Measurements from ENCODE around the gene TRIP13.
"Not testable (repeated sequence)": the region's sequence is repeated elsewhere in the genome, so short reads cannot be mapped to it uniquely, and the experiment has no call there.

The TRIP13 gene

GRCh38 chr5:927172-928015 is 34.7 kb downstream of the TRIP13 start:
- Histone ChIP-seq H3K27me3 (ENCODE audit: insufficient read depth, insufficient read length) (no peaks in the 10 kb centered on the region), H3K36me3 (ENCODE audit: insufficient read depth, insufficient read length, low read length) (peaks cover 15% of the 10 kb centered on the region), H3K4me3 (ENCODE audit: insufficient read length, low read depth) (no peak overlapping the region), H3K4me1 (ENCODE audit: insufficient read depth, insufficient read length) (no peaks in the 10 kb centered on the region), H3K9me3 (ENCODE audit: insufficient read depth, low read length) (peaks cover 8% of the 10 kb centered on the region; the same call in 1 of the 2 replicates), H3K9ac (ENCODE audit: insufficient read length, low read depth) (no peak overlapping the region)
- DNase-seq (ENCODE audit: low read depth, low spot score) = no peak
- TF ChIP-seq ZNF274 (IDR thresholded peaks at IDR 0.05; ENCODE audit: low read depth, low read length) (no peak), YY1 (IDR thresholded peaks at IDR 0.05; ENCODE audit: insufficient read depth, insufficient read length) (no peak), SUZ12 (IDR thresholded peaks at IDR 0.05; ENCODE audit: extremely low read depth, insufficient read depth, insufficient read length) (no peak)

GRCh38 chr5:929182-929581 is 36.5 kb downstream of the TRIP13 start:
- not testable (repeated sequence) for H3K9ac ChIP-seq (ENCODE audit: insufficient read length, low read depth); H3K4me3 ChIP-seq (ENCODE audit: insufficient read length, low read depth); DNase-seq (ENCODE audit: low read depth, low spot score); H3K9me3 ChIP-seq (ENCODE audit: insufficient read depth, low read length); H3K27me3 ChIP-seq (ENCODE audit: insufficient read depth, insufficient read length); H3K4me1 ChIP-seq (ENCODE audit: insufficient read depth, insufficient read length)
- H3K36me3 ChIP-seq (ENCODE audit: insufficient read depth, insufficient read length, low read length) = peaks cover 15% of the 10 kb centered on the region

GRCh38 chr5:929596-929995 is 36.9 kb downstream of the TRIP13 start:
- Histone ChIP-seq H3K27me3 (ENCODE audit: insufficient read depth, insufficient read length) (no peaks in the 10 kb centered on the region), H3K9ac (ENCODE audit: insufficient read length, low read depth) (no peak overlapping the region), H3K4me3 (ENCODE audit: insufficient read length, low read depth) (no peak overlapping the region), H3K36me3 (ENCODE audit: insufficient read depth, insufficient read length, low read length) (peaks cover 13% of the 10 kb centered on the region), H3K9me3 (ENCODE audit: insufficient read depth, low read length) (peaks cover 8% of the 10 kb centered on the region; the same call in 1 of the 2 replicates), H3K4me1 (ENCODE audit: insufficient read depth, insufficient read length) (no peaks in the 10 kb centered on the region)
- DNase-seq (ENCODE audit: low read depth, low spot score) = no peak
- TF ChIP-seq ZNF274 (IDR thresholded peaks at IDR 0.05; ENCODE audit: low read depth, low read length) = no peak
- TF ChIP-seq YY1 (IDR thresholded peaks at IDR 0.05; ENCODE audit: insufficient read depth, insufficient read length) = no peak
- TF ChIP-seq SUZ12 (IDR thresholded peaks at IDR 0.05; ENCODE audit: extremely low read depth, insufficient read depth, insufficient read length) = no peak

- Histone ChIP-seq H3K4me3 (ENCODE audit: insufficient read length, low read depth) (no peak overlapping the region), H3K9me3 (ENCODE audit: insufficient read depth, low read length) (peaks cover 8% of the 10 kb centered on the region; the same call in 1 of the 2 replicates), H3K9ac (ENCODE audit: insufficient read length, low read depth) (no peak overlapping the region), H3K4me1 (ENCODE audit: insufficient read depth, insufficient read length) (no peaks in the 10 kb centered on the region), H3K36me3 (ENCODE audit: insufficient read depth, insufficient read length, low read length) (peaks cover 11% of the 10 kb centered on the region), H3K27me3 (ENCODE audit: insufficient read depth, insufficient read length) (no peaks in the 10 kb centered on the region)
- TF ChIP-seq ZNF274 (IDR thresholded peaks at IDR 0.05; ENCODE audit: low read depth, low read length) = no peak
- no peak for TF ChIP-seq SUZ12 (IDR thresholded peaks at IDR 0.05; ENCODE audit: extremely low read depth, insufficient read depth, insufficient read length)
- TF ChIP-seq YY1 (IDR thresholded peaks at IDR 0.05; ENCODE audit: insufficient read depth, insufficient read length) = no peak
- DNase-seq (ENCODE audit: low read depth, low spot score) = no peak
These were observed 38.2 kb downstream of the TRIP13 start for GRCh38 chr5:930866-931265.

- no peak for DNase-seq (ENCODE audit: low read depth, low spot score)
These were observed 39.0 kb downstream of the TRIP13 start for GRCh38 chr5:931570-932145.

GRCh38 chr5:932151-932627 is 39.5 kb downstream of the TRIP13 start:
- Histone ChIP-seq H3K9me3 (ENCODE audit: insufficient read depth, low read length) (peaks cover 8% of the 10 kb centered on the region; the same call in 1 of the 2 replicates), H3K36me3 (ENCODE audit: insufficient read depth, insufficient read length, low read length) (peaks cover 10% of the 10 kb centered on the region), H3K9ac (ENCODE audit: insufficient read length, low read depth) (no peak overlapping the region), H3K27me3 (ENCODE audit: insufficient read depth, insufficient read length) (no peaks in the 10 kb centered on the region), H3K4me1 (ENCODE audit: insufficient read depth, insufficient read length) (no peaks in the 10 kb centered on the region), H3K4me3 (ENCODE audit: insufficient read length, low read depth) (no peak overlapping the region)
- DNase-seq (ENCODE audit: low read depth, low spot score) = no peak
- TF ChIP-seq YY1 (IDR thresholded peaks at IDR 0.05; ENCODE audit: insufficient read depth, insufficient read length) = no peak
- TF ChIP-seq ZNF274 (IDR thresholded peaks at IDR 0.05; ENCODE audit: low read depth, low read length) = no peak
- no peak for TF ChIP-seq SUZ12 (IDR thresholded peaks at IDR 0.05; ENCODE audit: extremely low read depth, insufficient read depth, insufficient read length)

More at GRCh38 chr5:931570-932145, 39.0 kb downstream of the TRIP13 start:
- Histone ChIP-seq H3K4me3 (ENCODE audit: insufficient read length, low read depth) (no peak overlapping the region), H3K4me1 (ENCODE audit: insufficient read depth, insufficient read length) (no peaks in the 10 kb centered on the region), H3K36me3 (ENCODE audit: insufficient read depth, insufficient read length, low read length) (peaks cover 11% of the 10 kb centered on the region), H3K27me3 (ENCODE audit: insufficient read depth, insufficient read length) (no peaks in the 10 kb centered on the region), H3K9me3 (ENCODE audit: insufficient read depth, low read length) (peaks cover 8% of the 10 kb centered on the region; the same call in 1 of the 2 replicates), H3K9ac (ENCODE audit: insufficient read length, low read depth) (no peak overlapping the region)
- TF ChIP-seq SUZ12 (IDR thresholded peaks at IDR 0.05; ENCODE audit: extremely low read depth, insufficient read depth, insufficient read length) (no peak), YY1 (IDR thresholded peaks at IDR 0.05; ENCODE audit: insufficient read depth, insufficient read length) (no peak), ZNF274 (IDR thresholded peaks at IDR 0.05; ENCODE audit: low read depth, low read length) (no peak)

GRCh38 chr5:932628-933250 is 40.1 kb downstream of the TRIP13 start:
- DNase-seq (ENCODE audit: low read depth, low spot score) = no peak
- Histone ChIP-seq H3K9ac (ENCODE audit: insufficient read length, low read depth) (no peak overlapping the region), H3K36me3 (ENCODE audit: insufficient read depth, insufficient read length, low read length) (peaks cover 5% of the 10 kb centered on the region), H3K27me3 (ENCODE audit: insufficient read depth, insufficient read length) (no peaks in the 10 kb centered on the region), H3K9me3 (ENCODE audit: insufficient read depth, low read length) (peaks cover 8% of the 10 kb centered on the region; the same call in 1 of the 2 replicates), H3K4me3 (ENCODE audit: insufficient read length, low read depth) (no peak overlapping the region), H3K4me1 (ENCODE audit: insufficient read depth, insufficient read length) (no peaks in the 10 kb centered on the region)
- TF ChIP-seq YY1 (IDR thresholded peaks at IDR 0.05; ENCODE audit: insufficient read depth, insufficient read length) (no peak), SUZ12 (IDR thresholded peaks at IDR 0.05; ENCODE audit: extremely low read depth, insufficient read depth, insufficient read length) (no peak), ZNF274 (IDR thresholded peaks at IDR 0.05; ENCODE audit: low read depth, low read length) (no peak)

All from NT2/D1 (cell line).